SU-DHL-6 (cell line): ENCODE data around the gene B3GALNT1.

ENCODE experiments used
- H2AFZ ChIP-seq: fragments of 200-600 bp; sonication (generic); 2 replicates; pipeline ENCODE4 v1.6.1; 2014; ENCODE audit warnings: low read depth, mild to moderate bottlenecking, moderate library complexity, mixed read lengths, antibody characterized with exemption, low read length; ENCODE audit not compliant: severe bottlenecking
- H3F3A ChIP-seq: fragments of 200-600 bp; shearing (Covaris generic); 2 replicates; pipeline ENCODE4 v1.6.0; 2016; ENCODE audit warnings: antibody characterized with exemption, mild to moderate bottlenecking; ENCODE audit not compliant: insufficient read depth
- H3K27ac ChIP-seq: fragments of 200-600 bp; sonication (generic); 2 replicates; pipeline ENCODE4 v1.5.1; 2016; ENCODE audit warnings: low read depth, mild to moderate bottlenecking, low read length, moderate library complexity, mixed read lengths
- H3K27me3 ChIP-seq: fragments of 200-600 bp; sonication (generic), shearing (Covaris generic); 2 replicates; pipeline ENCODE4 v1.6.0; 2014; ENCODE audit warnings: mild to moderate bottlenecking, low read length
- H3K36me3 ChIP-seq: fragments of 200-600 bp; sonication (generic); 2 replicates; pipeline ENCODE4 v1.6.1; 2014; ENCODE audit warnings: mild to moderate bottlenecking, low read length, mixed read lengths
- H3K4me2 ChIP-seq: fragments of 300-600, 200-600 bp; shearing (Covaris generic), sonication (generic); 2 replicates; pipeline ENCODE4 v1.6.0; 2014; ENCODE audit warnings: low read length, low read depth, mild to moderate bottlenecking; ENCODE audit not compliant: poor library complexity, severe bottlenecking
- H3K4me3 ChIP-seq: fragments of 200-600 bp; sonication (generic); 2 replicates; pipeline ENCODE4 v1.5.1; 2014; ENCODE audit warnings: antibody characterized with exemption, low read length, mild to moderate bottlenecking, mixed read lengths; ENCODE audit not compliant: insufficient read depth, poor library complexity, severe bottlenecking
- H3K79me2 ChIP-seq: fragments of 200-600 bp; sonication (generic); 2 replicates; pipeline ENCODE4 v1.6.1; 2014; ENCODE audit warnings: mild to moderate bottlenecking, low read length, moderate library complexity; ENCODE audit not compliant: insufficient read depth
- H3K9ac ChIP-seq: fragments of 200-600 bp; sonication (generic); 2 replicates; pipeline ENCODE4 v1.7.0; 2014; ENCODE audit warnings: mild to moderate bottlenecking, low read length
- H3K9me2 ChIP-seq: fragments of 200-600 bp; sonication (generic); replicated peaks from 2 replicates; pipeline ENCODE4 v1.6.1; 2014; ENCODE audit warnings: low read length; ENCODE audit not compliant: insufficient read depth
- H3K9me3 ChIP-seq: fragments of 200-600 bp; sonication (generic); 2 replicates; pipeline ENCODE4 v1.6.1; 2014; ENCODE audit warnings: low read length, mixed read lengths; ENCODE audit not compliant: insufficient read depth
- H4K20me1 ChIP-seq: fragments of 200-600 bp; sonication (generic); 2 replicates; pipeline ENCODE4 v1.6.1; 2014; ENCODE audit warnings: low read depth, mild to moderate bottlenecking, antibody characterized with exemption, low read length, moderate library complexity, mixed read lengths
- EZH2phosphoT487 ChIP-seq: fragments of 200-600 bp; sonication (generic), shearing (Covaris generic); conservative IDR thresholded peaks from 2 replicates; pipeline ENCODE4 v1.6.1; 2018; ENCODE audit warnings: mild to moderate bottlenecking, antibody characterized with exemption, low read length, moderate library complexity, mixed read lengths
- TF ChIP-seq, protein P1 (sequence below): fragments of 200-600 bp; sonication (generic); IDR thresholded peaks from one replicate; pipeline ENCODE4 v1.5.1; 2017; ENCODE audit warnings: antibody characterized with exemption, mild to moderate bottlenecking, low read length, moderate library complexity; ENCODE audit not compliant: insufficient read depth, poor library complexity, severe bottlenecking

The B3GALNT1 gene

DNA sequence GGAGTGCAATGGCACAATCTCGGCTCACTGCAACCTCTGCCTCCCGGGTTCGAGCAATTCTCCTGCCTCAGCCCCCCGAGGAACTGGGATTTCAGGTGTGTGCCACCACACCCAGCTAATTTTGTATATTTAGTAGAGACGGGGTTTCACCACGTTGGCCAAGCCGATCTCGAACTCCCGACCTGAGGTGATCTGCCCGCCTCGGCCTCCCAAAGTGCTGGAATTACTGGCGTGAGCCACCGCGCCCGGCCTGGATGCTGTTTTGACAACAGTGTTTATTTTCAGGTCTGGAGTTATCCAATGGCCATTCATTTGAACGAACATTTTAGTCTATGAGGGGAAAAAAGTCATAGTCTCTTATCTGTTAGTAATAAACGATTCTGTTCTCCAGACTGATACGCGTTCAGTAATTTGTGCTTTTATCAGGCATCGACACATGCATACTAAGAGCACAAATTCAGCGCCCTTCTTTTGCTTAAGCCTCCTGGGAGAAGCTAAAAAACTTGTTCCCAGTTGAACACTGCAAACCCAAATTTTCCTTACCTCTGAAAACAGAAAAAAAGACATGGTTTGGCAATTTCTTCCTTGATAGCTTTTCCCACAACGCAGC is 1.3 kb downstream of the B3GALNT1 start:
- H3K79me2 ChIP-seq: no peaks in the 10 kb centered on the region
- no peak overlapping the region for H2AFZ ChIP-seq
- no peak overlapping the region for H3K4me3 ChIP-seq
- no peaks in the 10 kb centered on the region for H3K9me3 ChIP-seq
- no peak overlapping the region for H3K9ac ChIP-seq
- no peaks in the 10 kb centered on the region for H4K20me1 ChIP-seq
- H3F3A ChIP-seq: no peaks in the 10 kb centered on the region
- no peaks in the 10 kb centered on the region for H3K9me2 ChIP-seq
- H3K36me3 ChIP-seq: no peaks in the 10 kb centered on the region
- H3K27ac ChIP-seq: no peak overlapping the region
- no peak for TF ChIP-seq EZH2phosphoT487
- TF ChIP-seq, protein P1, sequence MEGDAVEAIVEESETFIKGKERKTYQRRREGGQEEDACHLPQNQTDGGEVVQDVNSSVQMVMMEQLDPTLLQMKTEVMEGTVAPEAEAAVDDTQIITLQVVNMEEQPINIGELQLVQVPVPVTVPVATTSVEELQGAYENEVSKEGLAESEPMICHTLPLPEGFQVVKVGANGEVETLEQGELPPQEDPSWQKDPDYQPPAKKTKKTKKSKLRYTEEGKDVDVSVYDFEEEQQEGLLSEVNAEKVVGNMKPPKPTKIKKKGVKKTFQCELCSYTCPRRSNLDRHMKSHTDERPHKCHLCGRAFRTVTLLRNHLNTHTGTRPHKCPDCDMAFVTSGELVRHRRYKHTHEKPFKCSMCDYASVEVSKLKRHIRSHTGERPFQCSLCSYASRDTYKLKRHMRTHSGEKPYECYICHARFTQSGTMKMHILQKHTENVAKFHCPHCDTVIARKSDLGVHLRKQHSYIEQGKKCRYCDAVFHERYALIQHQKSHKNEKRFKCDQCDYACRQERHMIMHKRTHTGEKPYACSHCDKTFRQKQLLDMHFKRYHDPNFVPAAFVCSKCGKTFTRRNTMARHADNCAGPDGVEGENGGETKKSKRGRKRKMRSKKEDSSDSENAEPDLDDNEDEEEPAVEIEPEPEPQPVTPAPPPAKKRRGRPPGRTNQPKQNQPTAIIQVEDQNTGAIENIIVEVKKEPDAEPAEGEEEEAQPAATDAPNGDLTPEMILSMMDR: no peak
- H3K27me3 ChIP-seq: no peaks in the 10 kb centered on the region
- H3K4me2 ChIP-seq: no peak overlapping the region

DNA sequence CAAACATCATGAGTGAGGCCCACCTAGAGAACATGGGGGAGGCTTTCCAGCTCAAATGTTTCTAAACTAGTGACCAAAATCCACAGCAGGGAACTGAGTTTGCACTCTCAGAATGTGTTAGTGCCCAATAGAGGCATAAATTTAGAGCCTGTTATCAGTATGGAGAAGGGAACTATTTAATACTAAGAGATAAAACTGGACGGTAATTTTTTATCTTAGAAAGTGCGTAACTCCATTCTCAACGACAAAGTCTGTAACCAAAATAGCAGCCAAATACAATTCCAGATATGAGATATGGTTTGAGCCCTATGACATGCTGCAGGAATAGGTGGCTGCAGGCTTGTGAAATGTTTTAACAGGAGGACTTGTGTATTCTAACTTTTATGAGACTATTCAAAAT is 3.5 kb downstream of the B3GALNT1 start:
- Histone ChIP-seq H3K9ac (no peak overlapping the region), H3K4me2 (no peak overlapping the region), H3K27me3 (no peaks in the 10 kb centered on the region), H2AFZ (no peak overlapping the region), H3K36me3 (no peaks in the 10 kb centered on the region), H3K4me3 (no peak overlapping the region), H3F3A (no peaks in the 10 kb centered on the region), H3K79me2 (no peaks in the 10 kb centered on the region), H3K27ac (no peak overlapping the region), H3K9me2 (no peaks in the 10 kb centered on the region), H4K20me1 (no peaks in the 10 kb centered on the region), H3K9me3 (no peaks in the 10 kb centered on the region)
- TF ChIP-seq EZH2phosphoT487: no peak
- TF ChIP-seq, protein P1: no peak

DNA sequence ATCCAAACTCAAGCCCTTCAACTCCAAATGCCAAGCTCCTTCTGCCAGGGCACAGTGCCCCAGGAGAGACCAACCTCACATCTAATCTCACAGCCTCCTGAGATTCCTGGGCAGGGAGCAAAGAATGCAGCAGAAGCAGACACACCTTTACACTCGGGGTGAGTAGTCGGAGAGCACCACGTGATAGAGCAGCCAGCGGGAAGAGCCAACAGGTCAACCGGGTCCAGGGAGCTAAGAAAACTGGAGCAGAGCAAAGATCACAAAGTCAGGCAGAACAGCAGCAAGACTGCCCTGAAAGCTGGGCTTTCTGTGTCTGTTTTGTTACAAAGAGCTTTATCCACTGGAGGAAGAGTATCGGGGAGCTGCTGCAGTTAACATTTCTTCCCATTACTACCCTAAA is 4.2 kb downstream of the B3GALNT1 start:
- no peak overlapping the region for H3K4me3 ChIP-seq
- no peaks in the 10 kb centered on the region for H3K9me2 ChIP-seq
- no peaks in the 10 kb centered on the region for H3K79me2 ChIP-seq
- H3K27ac ChIP-seq: no peak overlapping the region
- H3K9me3 ChIP-seq: no peaks in the 10 kb centered on the region
- H2AFZ ChIP-seq: no peak overlapping the region
- no peak overlapping the region for H3K4me2 ChIP-seq
- H3K27me3 ChIP-seq: no peaks in the 10 kb centered on the region
- H3F3A ChIP-seq: no peaks in the 10 kb centered on the region
- TF ChIP-seq, protein P1: no peak
- no peak for TF ChIP-seq EZH2phosphoT487
- H3K36me3 ChIP-seq: no peaks in the 10 kb centered on the region
- no peaks in the 10 kb centered on the region for H4K20me1 ChIP-seq
- H3K9ac ChIP-seq: no peak overlapping the region
